Measurements from ENCODE around the gene SIK3.
A peak's percentile ranks its signal among the peaks of the same experiment; 100 is the strongest.

Gene SIK3

GRCh38 chr11:116931206-116931953, 166.8 kb downstream of the SIK3 start:
- no peak for TF ChIP-seq CTCF (IDR thresholded peaks at IDR 0.05; ENCODE audit: low read depth, low read length, missing control alignments)
- H3K4me3 ChIP-seq (ENCODE audit: low read depth, low read length): no peak overlapping the region
- DNase-seq (ENCODE audit: low read depth): no peak

DNA sequence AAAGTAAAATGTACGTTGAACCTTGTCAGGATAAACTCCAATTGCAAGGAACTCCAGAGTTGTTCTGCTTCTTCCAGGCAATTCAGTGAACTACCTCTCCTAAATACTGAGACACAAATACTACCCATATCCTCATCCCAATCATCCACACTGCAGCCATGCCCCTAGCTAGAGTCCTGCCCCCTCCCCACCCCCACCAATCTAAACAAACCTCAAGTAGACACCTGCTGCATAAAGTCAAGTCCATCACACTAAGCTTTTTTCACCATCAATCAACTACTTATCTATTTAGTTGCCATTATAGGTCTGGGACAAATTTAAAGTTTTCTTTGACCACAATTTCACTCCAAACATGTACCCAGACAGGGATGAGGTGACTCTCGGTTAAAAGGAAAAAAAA, 167.6 kb downstream of the SIK3 start:
- H3K4me3 ChIP-seq (ENCODE audit: low read depth, low read length): peak overlapping the region; percentile 2; the same call in 1 of the 2 replicates
- TF ChIP-seq CTCF (IDR thresholded peaks at IDR 0.05; ENCODE audit: low read depth, low read length, missing control alignments): no peak
- no peak for DNase-seq (ENCODE audit: low read depth)

- peak overlapping the region; percentile 2 for H3K4me3 ChIP-seq (ENCODE audit: low read depth, low read length)
- no peak for TF ChIP-seq CTCF (IDR thresholded peaks at IDR 0.05; ENCODE audit: low read depth, low read length, missing control alignments)
Observed at GRCh38 chr11:116930177-116930576, 168.1 kb downstream of the SIK3 start.

DNA sequence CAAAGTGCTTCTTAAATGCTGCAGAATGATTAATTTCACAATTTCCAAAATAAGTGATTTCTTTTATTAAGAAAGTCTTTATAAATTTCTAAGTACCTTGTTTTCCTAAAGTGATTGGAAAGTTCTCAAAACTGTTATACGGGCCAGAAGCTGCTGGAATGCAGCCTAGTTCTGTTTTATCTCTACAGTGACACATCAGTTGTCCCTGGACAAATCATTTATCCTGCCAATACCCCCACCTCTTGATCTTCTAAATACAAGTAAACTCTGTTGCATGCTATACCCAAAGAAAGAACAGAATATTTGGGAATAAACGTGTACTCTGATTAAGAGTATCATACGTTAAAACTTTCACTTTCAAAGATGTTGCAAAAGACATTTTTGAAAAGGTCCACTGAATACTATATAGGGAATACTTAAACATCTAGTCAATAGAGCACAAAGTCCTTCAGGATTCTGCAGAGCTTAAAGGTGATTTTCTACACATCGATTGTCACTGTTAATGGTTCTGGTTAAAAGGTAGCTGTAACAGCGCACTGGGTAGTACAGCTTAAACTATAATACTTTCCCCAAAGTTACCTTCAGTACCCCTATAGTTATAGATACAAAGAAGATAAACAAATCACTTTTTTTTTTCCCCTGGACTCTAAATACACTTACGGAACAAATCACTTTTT, 168.7 kb downstream of the SIK3 start:
- peak overlapping the region; percentile 2; the same call in 1 of the 2 replicates for H3K4me3 ChIP-seq (ENCODE audit: low read depth, low read length)
- DNase-seq (ENCODE audit: low read depth): no peak
- no peak for TF ChIP-seq CTCF (IDR thresholded peaks at IDR 0.05; ENCODE audit: low read depth, low read length, missing control alignments)

More at GRCh38 chr11:116930177-116930576, 168.1 kb downstream of the SIK3 start:
- no peak for DNase-seq (ENCODE audit: low read depth)

GRCh38 chr11:116928845-116929244, 169.4 kb downstream of the SIK3 start:
- DNase-seq (ENCODE audit: low read depth): no peak
- no peak overlapping the region for H3K4me3 ChIP-seq (ENCODE audit: low read depth, low read length)
- no peak for TF ChIP-seq CTCF (IDR thresholded peaks at IDR 0.05; ENCODE audit: low read depth, low read length, missing control alignments)

GRCh38 chr11:116928102-116928777, 170.0 kb downstream of the SIK3 start:
- no peak for TF ChIP-seq CTCF (IDR thresholded peaks at IDR 0.05; ENCODE audit: low read depth, low read length, missing control alignments)
- DNase-seq (ENCODE audit: low read depth): peak; percentile 44

More at GRCh38 chr11:116928102-116928777, 170.0 kb downstream of the SIK3 start:
- H3K4me3 ChIP-seq (ENCODE audit: low read depth, low read length): no peak overlapping the region
